OCI-LY7 (cell line): ENCODE data around the gene MEI4. TPM values are rescaled to one million over a fixed set of nuclear protein-coding genes. Genes with fewer than 3 reads are reported as not detected.

ENCODE experiments used
- BruUV-seq: library from RNA; stranded (reverse); fragments of 400-500 nt; replicated peaks from 2 replicates; lab custom pipeline; 2021; lab: Mats Ljungman, UMichigan
- CTCF ChIA-PET: fragments of 300-600 bp; sonication (Branson Sonifier 250); formaldehyde crosslinking; loops from one replicate; lab custom pipeline; 2022; ENCODE audit warnings: antibody characterized with exemption; ENCODE audit not compliant: unreplicated experiment; lab: Charles Lee
- POLR2A ChIA-PET: fragments of 300-600 bp; sonication (Branson Sonifier 250); formaldehyde crosslinking; loops from one replicate; lab custom pipeline; 2022; ENCODE audit warnings: antibody characterized with exemption; lab: Charles Lee
- DNase-seq: peaks from one replicate; pipeline ENCODE4 v3.0.0-alpha.2; 2015; ENCODE audit warnings: low spot score
- H2AFZ ChIP-seq: fragments of 200-600 bp; sonication (generic), shearing (Covaris generic); 2 replicates; pipeline ENCODE4 v1.6.1; 2014; ENCODE audit warnings: mild to moderate bottlenecking, antibody characterized with exemption, low read length, moderate library complexity
- H3K27ac ChIP-seq: fragments of 200-600 bp; sonication (generic); 2 replicates; pipeline ENCODE4 v1.5.1; 2014; ENCODE audit warnings: mixed run types, low read depth, mild to moderate bottlenecking, moderate library complexity, low read length, inconsistent platforms; ENCODE audit not compliant: poor library complexity, severe bottlenecking
- H3K36me3 ChIP-seq: fragments of 200-600 bp; sonication (generic); 2 replicates; pipeline ENCODE4 v1.6.1; 2014; ENCODE audit warnings: mild to moderate bottlenecking, antibody characterized with exemption, low read length, moderate library complexity, mixed read lengths; ENCODE audit not compliant: insufficient read depth
- H3K4me1 ChIP-seq: fragments of 200-600 bp; sonication (generic); 2 replicates; pipeline ENCODE4 v1.5.1; 2014; ENCODE audit warnings: mild to moderate bottlenecking, low read length; ENCODE audit not compliant: insufficient read depth, poor library complexity, severe bottlenecking
- H3K4me2 ChIP-seq: fragments of 200-600 bp; sonication (generic); 2 replicates; pipeline ENCODE4 v1.6.1; 2014; ENCODE audit warnings: mild to moderate bottlenecking, low read length
- H3K4me3 ChIP-seq: fragments of 200-600 bp; sonication (generic); 2 replicates; pipeline ENCODE4 v1.5.1; 2014; ENCODE audit warnings: mild to moderate bottlenecking, low read depth, low read length; ENCODE audit not compliant: poor library complexity, severe bottlenecking
- H3K79me2 ChIP-seq: fragments of 200-600 bp; sonication (generic); 2 replicates; pipeline ENCODE4 v1.6.1; 2016; ENCODE audit warnings: low read depth, mild to moderate bottlenecking, low read length, moderate library complexity, mixed read lengths; ENCODE audit not compliant: insufficient read depth
- H3K9me2 ChIP-seq: fragments of 200-600 bp; sonication (generic); 2 replicates; pipeline ENCODE4 v1.6.1; 2016; ENCODE audit warnings: mild to moderate bottlenecking, low read length, mixed read lengths; ENCODE audit not compliant: insufficient read depth
- H3K9me3 ChIP-seq: fragments of 200-600 bp; sonication (generic); 2 replicates; pipeline ENCODE4 v1.6.1; 2014; ENCODE audit warnings: mild to moderate bottlenecking, mixed run types, low read length, mixed read lengths
- H4K20me1 ChIP-seq: fragments of 200-600 bp; sonication (generic); 2 replicates; pipeline ENCODE4 v1.6.1; 2014; ENCODE audit warnings: mild to moderate bottlenecking, antibody characterized with exemption, low read length, moderate library complexity, mixed read lengths; ENCODE audit not compliant: insufficient read depth
- CTCF ChIP-seq: fragments of 200-600 bp; sonication (generic); conservative IDR thresholded peaks from 2 replicates; pipeline ENCODE4 v1.5.1; 2014; ENCODE audit warnings: mild to moderate bottlenecking, antibody characterized with exemption, low read length, moderate library complexity, mixed read lengths
- EZH2phosphoT487 ChIP-seq: fragments of 200-600 bp; sonication (generic); IDR thresholded peaks from 2 replicates; pipeline ENCODE4 v1.6.1; 2018; ENCODE audit warnings: low read depth, borderline replicate concordance, mild to moderate bottlenecking, mixed run types, antibody characterized with exemption, low read length, moderate library complexity, mixed read lengths
- intact Hi-C: fragments of 100-400 bp; cut with micrococcal nuclease; formaldehyde crosslinking; loops from one replicate; pipeline ENCODE4 v1.10.0; 2022; ENCODE audit not compliant: unreplicated experiment
- total RNA-seq, 2 experiments: library from RNA; depleted of rRNA in 1 of 2; stranded (reverse); fragments of >200 nt in 1 of 2; shearing (Covaris generic) in 1 of 2; gene quantifications; 2 replicates each; pipeline ENCODE4 v1.2.3, GENCODE V29; 2014 to 2022

Gene MEI4
- total RNA-seq, 2 experiments from 2014 or later = not detected

DNA sequence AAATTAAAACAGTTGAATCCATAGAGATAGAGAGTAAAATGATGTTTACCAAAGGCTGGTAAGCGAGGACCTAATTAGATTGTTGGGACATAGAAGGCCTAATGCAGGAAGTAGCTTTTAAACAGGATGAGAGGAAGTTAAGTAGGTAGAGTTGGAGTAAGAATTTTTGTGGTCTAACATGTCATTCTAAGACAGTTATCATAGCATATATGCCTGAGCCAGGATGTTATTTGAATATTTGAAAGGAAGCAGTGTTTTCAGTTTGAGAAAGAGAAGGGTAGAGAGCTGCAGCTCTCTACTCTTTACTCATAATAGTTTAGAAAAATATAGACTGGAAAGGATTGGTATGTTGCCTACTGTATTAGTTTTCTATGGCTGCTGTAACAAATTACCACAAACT, 121.6 kb downstream of the MEI4 start:
- intact Hi-C loops = loop anchor here (10.0 kb wide), 1 partner anchor 600 kb away; no protein-coding TSS in a partner anchor
- no peaks in the 10 kb centered on the region for H4K20me1 ChIP-seq
- DNase-seq = no peak
- no peaks in the 10 kb centered on the region for H3K9me3 ChIP-seq
- CTCF ChIA-PET = no interaction called here
- POLR2A ChIA-PET = interaction anchor here (0.6 kb wide), 1 partner anchor 140 kb away, joined by 4 read pairs; no protein-coding TSS in a partner anchor
- H3K4me2 ChIP-seq = no peak overlapping the region
- H2AFZ ChIP-seq = no peak overlapping the region
- no peaks in the 10 kb centered on the region for H3K36me3 ChIP-seq
- no peaks in the 10 kb centered on the region for H3K79me2 ChIP-seq
- no TSS peak for BruUV-seq
- H3K4me1 ChIP-seq = no peaks in the 10 kb centered on the region
- no peak overlapping the region for H3K4me3 ChIP-seq
- TF ChIP-seq CTCF = no peak
- TF ChIP-seq EZH2phosphoT487 = no peak
- no peaks in the 10 kb centered on the region for H3K9me2 ChIP-seq
- no peak overlapping the region for H3K27ac ChIP-seq

DNA sequence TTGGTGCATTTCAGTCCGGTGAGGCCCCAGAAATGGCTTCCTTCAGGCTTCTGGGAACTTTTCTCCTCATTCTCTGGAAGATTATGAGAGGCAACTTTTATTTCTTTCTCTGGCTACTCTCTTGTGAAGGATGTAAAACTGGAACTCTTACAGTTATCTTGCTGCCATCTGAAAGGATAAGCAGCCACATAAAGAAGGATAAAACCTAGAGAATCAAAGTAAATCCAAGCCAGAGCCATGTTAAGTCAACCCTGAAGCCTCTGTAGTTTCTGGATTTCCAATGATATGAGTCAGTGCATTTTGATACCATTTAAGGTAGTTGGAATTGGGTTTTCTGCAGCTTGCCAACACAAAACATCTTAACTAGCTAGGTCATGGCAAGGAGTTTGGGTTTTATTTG, 123.6 kb downstream of the MEI4 start:
- TF ChIP-seq EZH2phosphoT487 (no peak), CTCF (no peak)
- Histone ChIP-seq H3K36me3 (no peaks in the 10 kb centered on the region), H3K27ac (no peak overlapping the region), H3K9me3 (no peaks in the 10 kb centered on the region), H3K4me1 (no peaks in the 10 kb centered on the region), H3K4me2 (no peak overlapping the region), H2AFZ (no peak overlapping the region), H3K79me2 (no peaks in the 10 kb centered on the region), H3K4me3 (no peak overlapping the region), H3K9me2 (no peaks in the 10 kb centered on the region), H4K20me1 (no peaks in the 10 kb centered on the region)
- POLR2A ChIA-PET = interaction anchor here (0.6 kb wide), 1 partner anchor 92 kb away, joined by 3 read pairs; no protein-coding TSS in a partner anchor
- no peak for DNase-seq
- intact Hi-C loops = loop anchor here (10.0 kb wide), 1 partner anchor 602 kb away; no protein-coding TSS in a partner anchor
- BruUV-seq = no TSS peak
- CTCF ChIA-PET = no interaction called here

DNA sequence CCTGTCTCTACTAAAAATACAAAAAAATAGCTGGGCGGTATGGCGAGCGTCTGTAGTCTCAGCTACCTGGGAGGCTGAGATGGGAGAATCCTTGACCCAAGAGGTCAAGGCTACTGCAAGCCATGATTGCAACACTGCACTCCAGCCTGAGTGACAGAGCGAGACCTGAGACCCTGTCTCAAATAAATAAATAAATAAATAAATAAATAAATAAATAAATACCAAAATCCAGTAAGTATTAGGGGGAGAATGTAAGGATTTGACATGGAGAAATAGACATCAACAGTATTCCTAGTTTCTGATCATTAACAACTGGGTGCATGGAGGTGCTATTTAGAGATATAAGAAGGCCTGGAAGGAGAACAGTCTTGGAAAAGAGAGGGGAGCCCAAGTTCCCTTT, 125.7 kb downstream of the MEI4 start:
- Histone ChIP-seq H3K36me3 (no peaks in the 10 kb centered on the region), H3K9me3 (no peaks in the 10 kb centered on the region), H2AFZ (no peak overlapping the region), H3K79me2 (no peaks in the 10 kb centered on the region), H3K4me3 (no peak overlapping the region), H3K4me2 (no peak overlapping the region), H3K4me1 (no peaks in the 10 kb centered on the region), H3K27ac (no peak overlapping the region), H4K20me1 (no peaks in the 10 kb centered on the region), H3K9me2 (no peaks in the 10 kb centered on the region)
- intact Hi-C loops = loop anchor here (10.0 kb wide), 1 partner anchor 604 kb away; no protein-coding TSS in a partner anchor
- DNase-seq = no peak
- no TSS peak for BruUV-seq
- POLR2A ChIA-PET = no interaction called here
- no peak for TF ChIP-seq CTCF
- no peak for TF ChIP-seq EZH2phosphoT487
- CTCF ChIA-PET = no interaction called here
